Measurements from ENCODE around the gene NFKBIZ. TPM values are rescaled to one million over a fixed set of nuclear protein-coding genes. Genes with fewer than 3 reads are reported as not detected.

NFKBIZ gene
- total and polyA plus RNA-seq, 2 donors, result 7.7 to 13.7 TPM

DNA sequence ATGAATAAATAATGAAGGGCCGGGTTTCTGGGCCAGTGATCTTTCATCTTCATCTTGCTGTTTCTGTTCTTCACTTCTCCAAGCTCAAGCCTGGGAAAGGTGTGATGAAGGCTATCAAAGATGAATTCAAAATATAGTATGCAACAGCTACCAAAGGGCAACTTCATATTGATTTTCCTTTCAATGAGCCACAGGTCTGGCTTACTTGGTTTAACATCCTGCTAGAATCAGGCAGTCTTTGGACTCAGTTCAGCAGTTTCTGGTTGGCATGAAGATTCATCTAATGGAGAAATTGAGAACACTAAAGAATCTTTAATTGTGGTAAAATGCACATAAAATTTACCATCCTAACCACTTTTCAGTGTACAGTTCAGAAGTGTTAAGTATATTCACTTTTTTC, 43.3 kb downstream of the NFKBIZ start:
- no peaks in the 10 kb centered on the region for H3K36me3 ChIP-seq (ENCODE audit: control insufficient read depth in 2 of 2, insufficient read depth in 2 of 2, low read length in 1 of 2)
- DNase-seq (ENCODE audit: low read depth in 6 of 9, low spot score in 9 of 9), result no peak
- H3K9me3 ChIP-seq (ENCODE audit: control insufficient read depth in 2 of 2, insufficient read depth in 1 of 2, low read length in 1 of 2), result no peaks in the 10 kb centered on the region
- H3K27ac ChIP-seq (ENCODE audit: low read depth in 1 of 2, low read length in 1 of 2), result no peak overlapping the region
- 100% methylated on average over 1 of the region's 1 CpG for WGBS
- H3K4me1 ChIP-seq (ENCODE audit: control insufficient read depth in 2 of 2, insufficient read depth in 2 of 2, low read length in 2 of 2), result no peaks in the 10 kb centered on the region
- H3K4me3 ChIP-seq (ENCODE audit: low read length in 2 of 2), result no peak overlapping the region
- no peaks in the 10 kb centered on the region for H3K27me3 ChIP-seq (ENCODE audit: control insufficient read depth in 2 of 2, insufficient read depth in 1 of 2, low read length in 1 of 2)

DNA sequence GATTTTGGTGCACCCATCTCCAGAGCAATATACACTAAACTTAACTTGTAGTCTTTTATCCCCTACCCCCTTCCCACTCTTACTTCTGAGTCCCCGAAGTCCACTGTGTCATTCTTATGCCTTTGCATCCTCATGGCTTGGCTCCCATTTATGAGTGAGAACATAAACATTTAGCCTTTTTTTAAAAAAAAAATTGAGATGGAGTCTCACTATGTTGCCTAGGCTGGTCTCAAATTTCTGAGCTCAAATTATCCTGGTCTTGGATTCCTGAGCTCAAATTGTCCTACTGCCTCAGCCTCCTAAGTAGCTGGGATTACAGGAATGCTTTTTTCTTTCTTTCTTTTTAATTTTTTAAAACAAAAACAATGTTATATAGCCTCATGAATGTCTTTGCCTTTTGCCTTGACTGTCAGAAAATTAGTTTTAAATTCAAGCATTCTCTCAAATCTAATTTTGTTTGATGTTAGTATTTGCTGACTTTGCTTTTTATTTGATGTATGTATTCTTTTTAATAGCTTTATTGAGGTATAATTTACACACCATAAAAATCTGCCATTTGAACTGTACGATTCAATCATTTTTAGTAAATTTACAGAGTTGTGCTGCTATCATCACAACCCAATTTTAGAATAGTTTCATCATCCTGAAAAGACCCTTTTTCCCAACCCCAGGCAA, 46.9 kb downstream of the NFKBIZ start:
- Histone ChIP-seq H3K27ac (ENCODE audit: low read depth in 1 of 2, low read length in 1 of 2) (no peak overlapping the region), H3K27me3 (ENCODE audit: control insufficient read depth in 2 of 2, insufficient read depth in 1 of 2, low read length in 1 of 2) (no peaks in the 10 kb centered on the region), H3K4me3 (ENCODE audit: low read length in 2 of 2) (no peak overlapping the region), H3K36me3 (ENCODE audit: control insufficient read depth in 2 of 2, insufficient read depth in 2 of 2, low read length in 1 of 2) (no peaks in the 10 kb centered on the region), H3K4me1 (ENCODE audit: control insufficient read depth in 2 of 2, insufficient read depth in 2 of 2, low read length in 2 of 2) (no peaks in the 10 kb centered on the region), H3K9me3 (ENCODE audit: control insufficient read depth in 2 of 2, insufficient read depth in 1 of 2, low read length in 1 of 2) (no peaks in the 10 kb centered on the region)
- no peak for DNase-seq (ENCODE audit: low read depth in 6 of 9, low spot score in 9 of 9)
- 94% methylated on average over 2 of the region's 2 CpGs for WGBS

DNA sequence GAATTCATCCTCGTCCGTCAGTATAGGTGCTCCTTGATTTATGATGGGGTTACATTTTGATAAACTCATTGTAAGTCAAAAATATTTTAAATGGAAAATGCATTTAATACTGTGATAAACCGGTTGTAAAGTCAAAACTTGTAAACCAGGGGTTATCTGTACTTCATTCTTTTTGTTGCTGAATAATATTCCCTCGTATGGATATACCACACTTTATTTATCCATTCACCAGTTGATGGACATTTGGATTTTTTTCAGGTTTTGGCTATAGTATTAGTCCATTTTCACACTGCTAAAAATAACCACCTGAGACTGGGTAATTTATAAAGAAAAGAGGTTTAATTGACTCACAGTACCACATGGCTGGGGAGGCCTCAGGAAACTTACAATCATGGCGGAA, 47.7 kb downstream of the NFKBIZ start:
- DNase-seq (ENCODE audit: low read depth in 6 of 9, low spot score in 9 of 9), result no peak
- H3K4me1 ChIP-seq (ENCODE audit: control insufficient read depth in 2 of 2, insufficient read depth in 2 of 2, low read length in 2 of 2), result no peaks in the 10 kb centered on the region
- H3K27me3 ChIP-seq (ENCODE audit: control insufficient read depth in 2 of 2, insufficient read depth in 1 of 2, low read length in 1 of 2), result no peaks in the 10 kb centered on the region
- H3K9me3 ChIP-seq (ENCODE audit: control insufficient read depth in 2 of 2, insufficient read depth in 1 of 2, low read length in 1 of 2), result no peaks in the 10 kb centered on the region
- 98% methylated on average over 5 of the region's 5 CpGs for WGBS
- H3K4me3 ChIP-seq (ENCODE audit: low read length in 2 of 2), result no peak overlapping the region
- H3K36me3 ChIP-seq (ENCODE audit: control insufficient read depth in 2 of 2, insufficient read depth in 2 of 2, low read length in 1 of 2), result no peaks in the 10 kb centered on the region
- H3K27ac ChIP-seq (ENCODE audit: low read depth in 1 of 2, low read length in 1 of 2), result no peak overlapping the region

DNA sequence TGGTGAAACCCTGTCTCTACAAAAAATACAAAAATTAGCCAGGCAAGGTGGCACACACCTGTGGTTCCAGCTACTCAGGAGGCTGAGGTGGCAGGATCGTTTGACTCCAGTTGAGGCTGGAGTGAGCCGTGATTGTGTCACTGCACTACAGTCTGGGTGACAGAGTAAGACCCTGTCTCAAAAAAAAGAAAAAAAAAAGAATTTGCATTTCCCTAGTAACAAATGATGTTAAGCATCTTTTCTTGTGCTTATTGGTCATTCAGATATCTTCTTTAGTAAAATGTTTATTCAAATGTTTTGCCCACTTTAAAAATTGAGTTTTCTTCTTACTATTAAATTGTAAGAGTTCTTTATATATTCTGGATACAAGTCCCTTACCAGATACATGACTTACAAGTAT, 48.7 kb downstream of the NFKBIZ start:
- Histone ChIP-seq H3K36me3 (ENCODE audit: control insufficient read depth in 2 of 2, insufficient read depth in 2 of 2, low read length in 1 of 2) (no peaks in the 10 kb centered on the region), H3K4me1 (ENCODE audit: control insufficient read depth in 2 of 2, insufficient read depth in 2 of 2, low read length in 2 of 2) (no peaks in the 10 kb centered on the region), H3K27ac (ENCODE audit: low read depth in 1 of 2, low read length in 1 of 2) (no peak overlapping the region), H3K4me3 (ENCODE audit: low read length in 2 of 2) (no peak overlapping the region), H3K9me3 (ENCODE audit: control insufficient read depth in 2 of 2, insufficient read depth in 1 of 2, low read length in 1 of 2) (no peaks in the 10 kb centered on the region), H3K27me3 (ENCODE audit: control insufficient read depth in 2 of 2, insufficient read depth in 1 of 2, low read length in 1 of 2) (no peaks in the 10 kb centered on the region)
- DNase-seq (ENCODE audit: low read depth in 6 of 9, low spot score in 9 of 9), result no peak
- WGBS, result 98% methylated on average over 2 of the region's 2 CpGs

DNA sequence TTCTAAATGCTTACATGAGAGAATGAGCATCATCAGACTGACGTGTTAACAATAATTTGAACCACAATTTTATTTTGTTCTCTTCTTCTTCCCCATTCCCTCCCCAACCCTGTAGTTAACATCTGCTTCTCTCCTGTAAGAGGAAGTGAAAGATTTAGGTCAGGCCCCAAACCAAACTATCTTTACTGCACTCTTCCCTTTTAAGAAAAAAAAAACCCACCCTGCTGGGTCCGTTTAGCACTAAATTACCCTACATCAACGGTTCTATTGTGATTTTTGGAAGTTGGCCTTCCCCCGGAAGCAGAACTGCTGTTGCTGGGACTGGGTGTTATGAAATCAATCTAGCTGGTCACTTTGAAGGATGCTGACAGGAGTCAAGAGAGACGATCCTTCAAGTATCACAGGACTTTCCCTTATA, 49.4 kb downstream of the NFKBIZ start:
- Histone ChIP-seq H3K4me1 (ENCODE audit: control insufficient read depth in 2 of 2, insufficient read depth in 2 of 2, low read length in 2 of 2) (no peaks in the 10 kb centered on the region), H3K4me3 (ENCODE audit: low read length in 2 of 2) (no peak overlapping the region), H3K27ac (ENCODE audit: low read depth in 1 of 2, low read length in 1 of 2) (no peak overlapping the region), H3K9me3 (ENCODE audit: control insufficient read depth in 2 of 2, insufficient read depth in 1 of 2, low read length in 1 of 2) (no peaks in the 10 kb centered on the region), H3K36me3 (ENCODE audit: control insufficient read depth in 2 of 2, insufficient read depth in 2 of 2, low read length in 1 of 2) (no peaks in the 10 kb centered on the region), H3K27me3 (ENCODE audit: control insufficient read depth in 2 of 2, insufficient read depth in 1 of 2, low read length in 1 of 2) (no peaks in the 10 kb centered on the region)
- peak in 1 of 9 donors; percentile 14 for DNase-seq (ENCODE audit: low read depth in 6 of 9, low spot score in 9 of 9)
- WGBS, result 21% methylated on average over 5 of the region's 5 CpGs

DNA sequence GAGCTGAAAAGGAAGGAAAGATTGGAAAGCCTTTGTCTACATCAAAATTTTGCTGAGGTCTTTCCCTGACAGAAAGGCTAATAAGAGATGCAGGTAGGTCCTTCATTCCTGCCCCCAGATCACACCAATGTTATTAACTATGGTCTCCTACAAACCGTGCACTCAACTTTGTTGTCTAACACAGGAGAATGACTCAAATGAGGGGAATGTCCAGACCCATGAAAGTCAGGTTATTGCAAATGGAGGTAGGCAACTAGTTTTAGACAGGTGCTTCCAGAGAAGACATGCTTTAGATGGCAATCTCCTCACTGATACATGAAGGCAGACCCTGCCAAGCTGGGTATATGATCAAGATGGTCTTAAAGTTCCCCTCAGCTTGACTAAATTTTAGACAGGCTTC, 51.0 kb downstream of the NFKBIZ start:
- WGBS, result 99% methylated on average over 1 of the region's 1 CpG
- Histone ChIP-seq H3K27ac (ENCODE audit: low read depth in 1 of 2, low read length in 1 of 2) (no peak overlapping the region), H3K36me3 (ENCODE audit: control insufficient read depth in 2 of 2, insufficient read depth in 2 of 2, low read length in 1 of 2) (no peaks in the 10 kb centered on the region)

DNA sequence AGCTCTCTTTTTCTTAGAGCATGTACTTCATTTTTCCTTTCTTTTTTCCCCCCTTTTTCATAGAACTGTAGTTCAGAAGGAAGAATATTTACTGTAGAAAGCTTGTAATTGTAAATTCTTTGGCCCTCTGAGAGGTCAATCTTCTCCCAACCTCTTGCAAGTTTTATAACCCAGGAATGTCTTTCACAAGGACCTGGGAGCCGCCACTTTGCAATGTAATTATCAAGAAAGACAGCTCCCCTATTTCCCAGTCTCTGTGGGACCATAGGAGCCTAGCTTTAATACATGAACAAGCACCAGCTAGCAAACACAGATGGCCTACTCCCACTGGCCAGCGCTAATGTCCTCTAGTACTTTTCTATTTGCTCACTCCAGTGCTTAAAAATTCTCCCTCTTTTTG, 51.4 kb downstream of the NFKBIZ start:
- whole genome bisulfite sequencing, result 73% methylated on average over 2 of the region's 2 CpGs
- no peaks in the 10 kb centered on the region for H3K9me3 ChIP-seq (ENCODE audit: control insufficient read depth in 2 of 2, insufficient read depth in 1 of 2, low read length in 1 of 2)
- no peak for DNase-seq (ENCODE audit: low read depth in 6 of 9, low spot score in 9 of 9)

More for the DNA sequence above, 51.0 kb downstream of the NFKBIZ start:
- no peaks in the 10 kb centered on the region for H3K27me3 ChIP-seq (ENCODE audit: control insufficient read depth in 2 of 2, insufficient read depth in 1 of 2, low read length in 1 of 2)
- no peaks in the 10 kb centered on the region for H3K9me3 ChIP-seq (ENCODE audit: control insufficient read depth in 2 of 2, insufficient read depth in 1 of 2, low read length in 1 of 2)
- H3K4me3 ChIP-seq (ENCODE audit: low read length in 2 of 2), result no peak overlapping the region
- no peaks in the 10 kb centered on the region for H3K4me1 ChIP-seq (ENCODE audit: control insufficient read depth in 2 of 2, insufficient read depth in 2 of 2, low read length in 2 of 2)
- no peak for DNase-seq (ENCODE audit: low read depth in 6 of 9, low spot score in 9 of 9)

DNA sequence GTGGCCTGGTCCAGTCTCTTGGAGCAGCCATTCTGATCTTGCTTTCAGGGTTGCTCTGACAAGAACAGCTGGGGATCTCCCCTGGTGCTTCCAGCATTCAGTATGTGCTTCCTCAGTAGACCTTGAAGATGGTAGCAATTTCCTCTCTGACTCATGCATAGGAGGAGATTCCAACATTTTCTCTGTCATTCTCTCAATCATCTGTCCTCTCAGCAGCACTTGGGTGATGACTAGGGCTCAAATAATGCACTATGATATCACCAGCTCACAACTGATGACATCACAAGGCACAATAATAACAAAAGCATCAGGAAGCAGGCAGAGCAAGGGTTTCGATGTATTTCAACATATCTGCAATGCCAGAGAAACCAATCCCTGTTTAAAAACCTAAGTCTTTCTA, 52.7 kb downstream of the NFKBIZ start:
- 96% methylated on average over 1 of the region's 1 CpG for WGBS
- Histone ChIP-seq H3K27ac (ENCODE audit: low read depth in 1 of 2, low read length in 1 of 2) (no peak overlapping the region), H3K36me3 (ENCODE audit: control insufficient read depth in 2 of 2, insufficient read depth in 2 of 2, low read length in 1 of 2) (no peaks in the 10 kb centered on the region), H3K4me1 (ENCODE audit: control insufficient read depth in 2 of 2, insufficient read depth in 2 of 2, low read length in 2 of 2) (no peaks in the 10 kb centered on the region), H3K27me3 (ENCODE audit: control insufficient read depth in 2 of 2, insufficient read depth in 1 of 2, low read length in 1 of 2) (no peaks in the 10 kb centered on the region), H3K9me3 (ENCODE audit: control insufficient read depth in 2 of 2, insufficient read depth in 1 of 2, low read length in 1 of 2) (no peaks in the 10 kb centered on the region), H3K4me3 (ENCODE audit: low read length in 2 of 2) (no peak overlapping the region)
- no peak for DNase-seq (ENCODE audit: low read depth in 6 of 9, low spot score in 9 of 9)

More for the DNA sequence above, 51.4 kb downstream of the NFKBIZ start:
- Histone ChIP-seq H3K4me1 (ENCODE audit: control insufficient read depth in 2 of 2, insufficient read depth in 2 of 2, low read length in 2 of 2) (no peaks in the 10 kb centered on the region), H3K4me3 (ENCODE audit: low read length in 2 of 2) (no peak overlapping the region), H3K27me3 (ENCODE audit: control insufficient read depth in 2 of 2, insufficient read depth in 1 of 2, low read length in 1 of 2) (no peaks in the 10 kb centered on the region), H3K36me3 (ENCODE audit: control insufficient read depth in 2 of 2, insufficient read depth in 2 of 2, low read length in 1 of 2) (no peaks in the 10 kb centered on the region), H3K27ac (ENCODE audit: low read depth in 1 of 2, low read length in 1 of 2) (no peak overlapping the region)

DNA sequence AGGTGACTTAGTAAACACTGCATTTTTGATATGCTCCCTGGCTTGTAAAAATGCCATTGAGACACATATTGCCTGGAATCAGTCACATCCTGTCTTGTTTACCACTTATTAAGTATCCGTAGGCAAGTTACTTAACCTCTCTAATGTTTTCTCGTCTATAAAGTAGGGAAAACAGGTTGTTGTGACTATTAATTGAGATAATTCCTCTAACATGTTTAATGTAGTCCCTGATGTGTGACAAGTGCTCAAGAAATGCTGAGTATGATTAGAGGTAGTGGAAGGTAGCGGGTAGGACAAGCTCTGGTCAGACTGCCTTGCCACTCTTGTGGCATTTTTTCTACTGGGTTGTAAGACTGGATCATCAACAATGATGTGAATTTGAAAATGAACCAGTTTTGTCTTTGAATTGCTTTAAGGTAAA, 54.1 kb downstream of the NFKBIZ start:
- Histone ChIP-seq H3K27ac (ENCODE audit: low read depth in 1 of 2, low read length in 1 of 2) (no peak overlapping the region), H3K27me3 (ENCODE audit: control insufficient read depth in 2 of 2, insufficient read depth in 1 of 2, low read length in 1 of 2) (no peaks in the 10 kb centered on the region), H3K4me3 (ENCODE audit: low read length in 2 of 2) (no peak overlapping the region), H3K9me3 (ENCODE audit: control insufficient read depth in 2 of 2, insufficient read depth in 1 of 2, low read length in 1 of 2) (no peaks in the 10 kb centered on the region), H3K36me3 (ENCODE audit: control insufficient read depth in 2 of 2, insufficient read depth in 2 of 2, low read length in 1 of 2) (no peaks in the 10 kb centered on the region), H3K4me1 (ENCODE audit: control insufficient read depth in 2 of 2, insufficient read depth in 2 of 2, low read length in 2 of 2) (no peaks in the 10 kb centered on the region)
- no peak for DNase-seq (ENCODE audit: low read depth in 6 of 9, low spot score in 9 of 9)
- WGBS, result 96% methylated on average over 3 of the region's 3 CpGs

Measured in thymus (tissue), 11 donors.